Mesodermal cell (in vitro differentiated cells): Measurements from ENCODE around the gene FCF1.
A peak's percentile ranks its signal among the peaks of the same experiment; 100 is the strongest.
"Not testable (repeated sequence)": the region's sequence is repeated elsewhere in the genome, so short reads cannot be mapped to it uniquely, and the experiment has no call there.

ENCODE experiments used
- H3K27ac ChIP-seq: 2 replicates; pipeline ENCODE4 v1.7.0; 2013; ENCODE audit warnings: mild to moderate bottlenecking, low read depth, low read length, moderate library complexity; ENCODE audit not compliant: severe bottlenecking
- H3K36me3 ChIP-seq: 2 replicates; pipeline ENCODE4 v1.7.1; 2013; ENCODE audit warnings: mild to moderate bottlenecking, low read length, moderate library complexity; ENCODE audit not compliant: control insufficient read depth, insufficient read depth
- H3K4me1 ChIP-seq: one replicate; pipeline ENCODE4 v1.7.1; 2013; ENCODE audit warnings: mild to moderate bottlenecking, low read length; ENCODE audit not compliant: insufficient read depth, control insufficient read depth, poor library complexity, severe bottlenecking
- H3K4me3 ChIP-seq: 2 replicates; pipeline ENCODE4 v1.7.0; 2013; ENCODE audit warnings: low read length, control low read depth, mild to moderate bottlenecking; ENCODE audit not compliant: insufficient read depth, poor library complexity, severe bottlenecking; ENCODE audit errors: extremely low read depth
- H3K9me3 ChIP-seq: 2 replicates; pipeline ENCODE4 v1.7.1; 2013; ENCODE audit warnings: mild to moderate bottlenecking, low read length, moderate library complexity; ENCODE audit not compliant: control insufficient read depth
- WGBS, 2 experiments: methylation state at CpG; one replicate each; pipeline ENCODE4 v1.1.5; 2013; ENCODE audit warnings: missing lambda C conversion rate in 2 of 2; ENCODE audit not compliant: insufficient coverage in 2 of 2; 5-methylcytosine and 5-hydroxymethylcytosine counted together

The FCF1 gene

GRCh38 chr14:74733221-74733620 lies 20.3 kb downstream of the FCF1 start:
- H3K4me3 ChIP-seq = no peak overlapping the region
- no peaks in the 10 kb centered on the region for H3K9me3 ChIP-seq
- 88 to 100% methylated on average over 1 to 2 of the region's 3 CpGs for WGBS, 2 experiments
- no peak overlapping the region for H3K27ac ChIP-seq
- H3K4me1 ChIP-seq = no peaks in the 10 kb centered on the region
- peaks cover 44% of the 10 kb centered on the region for H3K36me3 ChIP-seq

GRCh38 chr14:74735125-74735524 lies 22.2 kb downstream of the FCF1 start:
- no peaks in the 10 kb centered on the region for H3K4me1 ChIP-seq
- no peaks in the 10 kb centered on the region for H3K9me3 ChIP-seq
- no peak overlapping the region for H3K27ac ChIP-seq
- no peak overlapping the region for H3K4me3 ChIP-seq
- peaks cover 50% of the 10 kb centered on the region for H3K36me3 ChIP-seq
- 100% methylated on average over 2 of the region's 4 CpGs; no CpG with 5 or more reads in 1 of the 2 experiments for WGBS, 2 experiments

- WGBS, 2 experiments = 88 to 90% methylated on average over 1 to 2 of the region's 4 CpGs
- H3K36me3 ChIP-seq = peaks cover 40% of the 10 kb centered on the region
- no peak overlapping the region for H3K4me3 ChIP-seq
- H3K9me3 ChIP-seq = no peaks in the 10 kb centered on the region
- no peak overlapping the region for H3K27ac ChIP-seq
- no peaks in the 10 kb centered on the region for H3K4me1 ChIP-seq
Observed at GRCh38 chr14:74737753-74738325, 24.9 kb downstream of the FCF1 start.

- Histone ChIP-seq H3K4me1 (no peaks in the 10 kb centered on the region), H3K9me3 (no peaks in the 10 kb centered on the region), H3K4me3 (no peak overlapping the region), H3K27ac (no peak overlapping the region), H3K36me3 (peaks cover 29% of the 10 kb centered on the region)
- WGBS, 2 experiments = 91 to 93% methylated on average over 5 to 6 of the region's 8 CpGs
Observed at GRCh38 chr14:74739293-74740030, 26.5 kb downstream of the FCF1 start.

- no peaks in the 10 kb centered on the region for H3K36me3 ChIP-seq
- no peaks in the 10 kb centered on the region for H3K4me1 ChIP-seq
- no peak overlapping the region for H3K4me3 ChIP-seq
- no peaks in the 10 kb centered on the region for H3K9me3 ChIP-seq
- 80 to 100% methylated on average over 1 of the region's 2 CpGs for WGBS, 2 experiments
- no peak overlapping the region for H3K27ac ChIP-seq
Observed at GRCh38 chr14:74747237-74747636, 34.3 kb downstream of the FCF1 start.

GRCh38 chr14:74754157-74754556 lies 41.2 kb downstream of the FCF1 start:
- Histone ChIP-seq H3K4me1 (no peaks in the 10 kb centered on the region), H3K36me3 (no peaks in the 10 kb centered on the region), H3K27ac (no peak overlapping the region), H3K4me3 (no peak overlapping the region), H3K9me3 (no peaks in the 10 kb centered on the region)
- 75 to 100% methylated on average over 1 of the region's 2 CpGs for WGBS, 2 experiments

DNA sequence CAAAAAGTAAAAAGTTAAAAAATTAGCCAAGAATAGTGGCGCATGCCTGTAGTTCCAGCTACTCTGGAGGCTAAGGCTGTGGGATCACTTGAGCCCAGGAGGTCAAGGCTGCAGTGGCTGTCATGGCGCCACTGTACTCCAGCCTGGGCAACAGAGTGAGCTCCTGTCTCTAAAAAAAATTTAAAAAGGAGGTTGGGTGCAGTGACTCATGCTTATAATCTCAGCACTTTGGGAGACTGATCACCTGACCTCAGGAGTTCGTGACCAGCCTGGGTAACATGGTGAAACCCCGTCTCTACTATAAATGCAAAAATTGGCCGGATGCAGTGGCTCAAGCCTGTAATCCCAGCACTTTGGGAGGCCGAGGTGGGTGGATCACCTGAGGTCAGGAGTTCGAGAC lies 42.0 kb downstream of the FCF1 start:
- H3K4me3 ChIP-seq = no peak overlapping the region
- WGBS, 2 experiments = 86 to 88% methylated on average over 6 to 7 of the region's 7 CpGs
- no peak overlapping the region for H3K27ac ChIP-seq
- no peaks in the 10 kb centered on the region for H3K9me3 ChIP-seq
- no peaks in the 10 kb centered on the region for H3K4me1 ChIP-seq
- H3K36me3 ChIP-seq = no peaks in the 10 kb centered on the region

- H3K9me3 ChIP-seq = no peaks in the 10 kb centered on the region
- H3K36me3 ChIP-seq = no peaks in the 10 kb centered on the region
- WGBS, 2 experiments = 83% methylated on average over 1 of the region's 1 CpG; no CpG with 5 or more reads in 1 of the 2 experiments
- H3K27ac ChIP-seq = no peak overlapping the region
- H3K4me1 ChIP-seq = no peaks in the 10 kb centered on the region
- H3K4me3 ChIP-seq = no peak overlapping the region
Observed at GRCh38 chr14:74756326-74756725, 43.4 kb downstream of the FCF1 start.

GRCh38 chr14:74758505-74758904 lies 45.6 kb downstream of the FCF1 start:
- H3K9me3 ChIP-seq, H3K4me1 ChIP-seq, H3K36me3 ChIP-seq, H3K27ac ChIP-seq, H3K4me3 ChIP-seq: not testable (repeated sequence)
- 95 to 100% methylated on average over 3 to 4 of the region's 5 CpGs for WGBS, 2 experiments

DNA sequence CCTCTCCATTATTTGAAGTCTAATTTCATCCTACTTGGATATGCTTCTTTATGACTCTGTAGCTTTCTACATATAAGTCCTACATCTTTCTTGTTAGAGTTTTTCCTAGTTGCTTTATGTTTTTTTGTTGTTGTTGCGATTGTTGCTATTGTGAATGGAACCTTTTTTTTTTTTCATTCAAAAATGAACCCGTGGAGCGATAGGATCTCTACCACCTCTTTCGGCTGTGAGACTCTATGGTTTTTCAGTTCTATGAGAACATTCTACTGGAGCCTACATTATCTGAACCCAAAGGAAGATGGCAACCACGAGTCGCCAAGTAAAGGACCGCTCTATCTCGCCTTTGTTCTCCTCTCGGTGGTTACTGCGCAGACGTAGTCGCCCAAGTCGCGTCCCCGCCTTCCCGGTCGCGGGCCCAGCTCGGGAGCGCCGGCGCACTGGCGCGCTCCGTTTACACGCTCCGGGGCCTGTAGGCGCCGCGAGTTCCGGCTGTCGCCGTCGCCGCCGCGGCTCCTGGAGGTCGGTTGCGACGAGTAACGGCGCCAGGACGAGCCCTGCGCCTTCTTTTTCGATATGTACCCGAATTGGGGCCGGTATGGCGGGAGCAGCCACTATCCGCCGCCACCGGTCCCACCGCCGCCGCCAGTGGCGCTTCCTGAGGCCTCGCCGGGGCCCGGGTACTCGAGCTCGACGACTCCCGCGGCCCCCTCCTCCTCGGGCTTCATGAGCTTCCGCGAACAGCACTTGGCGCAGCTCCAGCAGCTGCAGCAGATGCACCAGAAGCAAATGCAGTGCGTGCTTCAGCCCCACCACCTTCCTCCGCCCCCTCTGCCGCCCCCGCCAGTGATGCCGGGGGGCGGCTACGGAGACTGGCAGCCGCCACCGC lies 50.2 kb downstream of the FCF1 start, which contains the start of gene YLPM1:
TSS of gene YLPM1 (plus strand) at position 400 of the 886 bp plus-strand sequence. CDS start at position 574, 174 bp downstream.
- 0% methylated on average over 56 to 71 of the region's 76 CpGs for WGBS, 2 experiments
- Histone ChIP-seq H3K9me3 (no peaks in the 10 kb centered on the region), H3K27ac (peak within 1 kb of the TSS; percentile 88), H3K4me3 (peak within 1 kb of the TSS; percentile 94), H3K36me3 (peaks cover 25% of the 10 kb centered on the region), H3K4me1 (peaks cover 11% of the 10 kb centered on the region)
